Fibroblast of lung (primary cell): ENCODE results near the gene LRRC15.

ENCODE experiments used
- CTCF ChIP-seq, 2 donors: IDR thresholded peaks in 1 of 2; conservative IDR thresholded peaks in 1 of 2; 1 replicate in 1 of 2; 2 replicates in 1 of 2; pipeline ENCODE4 v1.5.1; 2011 to 2012; ENCODE audit warnings: low read length in 2 of 2, control low read depth in 1 of 2, inconsistent platforms in 1 of 2, low read depth in 1 of 2, mild to moderate bottlenecking in 1 of 2
- EZH2 ChIP-seq: IDR thresholded peaks from 2 replicates; pipeline ENCODE4 v1.5.1; 2012; ENCODE audit warnings: low read length, control low read depth, mild to moderate bottlenecking; ENCODE audit errors: missing control alignments

DNA sequence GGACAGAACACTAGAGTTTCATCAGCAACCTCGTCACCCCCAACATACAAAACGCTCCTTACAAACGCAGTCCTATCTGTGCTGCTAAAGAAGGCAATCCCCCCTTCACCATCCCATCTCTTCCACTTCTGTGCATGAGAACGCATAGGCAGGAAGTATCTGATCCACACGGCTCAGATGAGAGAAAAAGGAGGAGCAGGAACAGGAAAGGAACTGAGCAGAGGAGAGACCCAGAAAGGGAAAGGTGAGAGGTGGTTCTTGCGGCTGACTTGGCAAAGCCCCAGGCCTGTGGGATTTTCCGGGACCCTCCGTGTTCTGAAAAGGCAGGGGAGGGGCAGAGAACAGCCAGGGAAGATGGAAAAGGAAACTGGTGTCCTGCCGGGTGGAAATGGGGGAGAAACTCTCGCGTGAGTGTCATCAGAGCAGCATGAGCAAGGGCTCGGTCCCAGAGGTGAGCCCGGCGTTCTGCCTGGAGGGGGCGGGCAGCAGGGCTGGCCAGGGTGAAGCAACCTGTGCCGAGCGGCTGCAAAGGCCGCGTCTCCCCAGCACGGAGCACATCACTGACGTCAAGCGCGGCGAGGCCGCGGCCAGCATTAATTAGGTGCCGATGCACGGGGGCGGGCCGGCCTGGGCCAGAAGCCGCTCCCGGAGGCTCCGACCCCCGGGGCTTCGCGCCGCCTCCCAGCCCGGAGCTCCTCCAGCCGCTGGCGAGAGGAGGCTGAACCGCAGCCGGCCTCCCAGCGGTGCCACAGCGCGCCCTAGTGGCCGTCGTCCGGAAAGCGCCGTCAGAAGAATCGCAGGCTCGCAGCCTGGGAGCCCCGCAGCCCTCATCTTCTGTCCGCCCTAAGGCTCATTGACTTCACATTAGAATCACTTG, 54.2 kb downstream of the LRRC15 start:
- peak; percentile 72 to 85 for TF ChIP-seq CTCF (conservative IDR thresholded peaks at IDR 0.05 in 1 of 2, IDR thresholded peaks at IDR 0.05 in 1 of 2; ENCODE audit: low read depth in 1 of 2, low read length in 2 of 2)
- no peak for TF ChIP-seq EZH2
